Muscle of back (tissue), 11 donors: ENCODE measurements around the gene COL5A3. TPM values are rescaled to one million over a fixed set of nuclear protein-coding genes. Genes with fewer than 3 reads are reported as not detected.
A peak's percentile ranks its signal among the peaks of the same experiment; 100 is the strongest.
"Not testable (repeated sequence)": the region's sequence is repeated elsewhere in the genome, so short reads cannot be mapped to it uniquely, and the experiment has no call there.

Source experiments
- DNase-seq, 3 donors: peaks; one replicate each; pipeline versions ENCODE4 v3.0.0 to v3.0.0-alpha.2; 2013
- polyA plus RNA-seq, 10 donors: library from polyadenylated mRNA; unstranded; fragments of 120-200 nt; gene quantifications; one replicate each; pipeline ENCODE4 v1.2.1, GENCODE V29; 2013; ENCODE audit not compliant: insufficient read length in 10 of 10

The COL5A3 gene
- polyA plus RNA-seq, 10 donors: 55.3 to 119 (median 78.8) TPM

DNA sequence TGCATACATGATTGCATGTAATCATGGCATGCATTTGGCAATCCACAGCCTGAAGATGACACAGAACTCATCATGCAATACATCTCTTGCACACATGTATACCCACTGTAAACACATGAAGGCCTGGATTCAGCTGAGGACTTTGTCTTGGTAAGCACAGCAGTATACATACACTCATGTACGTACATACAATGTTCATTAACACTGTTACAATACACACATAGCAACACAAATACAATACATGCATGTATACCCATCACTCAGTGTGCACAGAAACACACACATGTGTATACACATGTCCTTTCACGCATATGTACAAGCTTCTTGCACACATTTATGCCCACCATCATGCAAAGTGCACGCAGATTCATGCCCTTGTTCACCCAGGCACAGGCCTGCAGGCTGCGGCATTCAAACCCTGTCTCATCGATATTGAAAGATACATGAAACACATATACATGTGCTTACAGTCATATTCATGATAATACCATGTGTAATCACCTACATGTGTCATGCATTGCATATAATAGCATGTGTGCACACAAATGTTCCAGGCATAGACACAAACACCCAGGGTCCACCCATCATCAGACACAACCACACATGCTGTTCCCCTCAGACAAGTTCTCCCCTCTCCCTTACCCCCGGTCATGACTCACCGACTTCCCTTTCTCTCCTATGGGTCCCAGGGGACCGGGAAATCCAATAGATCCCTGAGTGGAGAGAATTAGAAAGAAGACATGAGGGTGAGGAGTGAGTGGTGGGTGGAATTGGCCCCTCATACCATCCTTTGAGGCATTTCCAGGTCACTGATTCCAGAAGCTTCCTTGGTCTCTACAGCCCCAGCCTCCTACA, 28.7 kb downstream of the COL5A3 start:
- DNase-seq: no peak

DNA sequence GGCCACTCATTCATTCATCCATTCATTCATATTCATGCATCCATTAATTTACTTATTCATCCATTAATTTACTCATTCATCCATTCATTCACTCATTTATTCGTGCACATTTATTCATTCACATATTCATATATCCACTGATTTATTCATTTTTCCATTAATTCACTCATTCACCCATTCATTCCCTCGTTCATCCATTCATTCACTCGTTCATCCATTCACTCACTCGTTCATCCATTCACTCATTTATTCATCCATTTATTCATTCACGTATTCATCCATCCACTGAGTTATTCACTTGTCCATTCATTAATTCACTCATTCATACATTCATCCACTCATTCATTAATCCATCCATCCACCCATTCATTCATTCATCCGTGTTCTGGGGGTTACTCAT, 38.2 kb downstream of the COL5A3 start:
- DNase-seq: no peak

DNA sequence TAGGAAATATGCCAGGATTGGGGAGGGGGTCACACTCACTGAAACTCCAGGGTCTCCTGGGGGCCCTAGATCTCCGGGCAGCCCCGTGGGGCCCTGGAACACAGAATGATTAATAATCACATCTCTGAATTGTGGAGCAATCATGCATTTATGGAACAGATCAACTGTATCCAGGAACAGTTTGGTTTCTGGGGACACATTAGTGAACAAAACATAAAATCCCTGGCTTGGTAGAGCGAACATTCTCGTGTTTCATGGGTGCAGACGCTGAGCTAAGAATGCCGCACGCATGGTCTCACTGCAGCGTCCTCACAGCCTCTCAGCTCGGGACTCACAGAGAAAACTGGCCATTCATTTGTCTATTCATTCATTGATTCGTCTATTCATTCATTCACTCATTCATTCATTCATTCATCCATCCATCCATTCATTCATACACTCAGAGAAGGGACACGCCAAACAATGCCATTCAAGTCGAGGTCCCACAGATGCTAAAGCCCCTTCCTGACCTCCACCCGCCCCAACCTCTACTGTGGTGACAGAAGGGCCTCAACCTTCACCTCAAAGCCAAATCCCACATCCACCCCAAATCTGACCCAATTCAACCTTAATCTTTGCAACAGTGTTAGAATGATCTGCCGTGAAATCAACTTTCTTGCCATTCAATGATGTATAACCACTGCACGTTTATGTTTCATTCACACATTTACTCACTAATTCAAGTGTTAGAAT, 39.0 kb downstream of the COL5A3 start:
- DNase-seq: peak in 1 of 3 donors; percentile 75

DNA sequence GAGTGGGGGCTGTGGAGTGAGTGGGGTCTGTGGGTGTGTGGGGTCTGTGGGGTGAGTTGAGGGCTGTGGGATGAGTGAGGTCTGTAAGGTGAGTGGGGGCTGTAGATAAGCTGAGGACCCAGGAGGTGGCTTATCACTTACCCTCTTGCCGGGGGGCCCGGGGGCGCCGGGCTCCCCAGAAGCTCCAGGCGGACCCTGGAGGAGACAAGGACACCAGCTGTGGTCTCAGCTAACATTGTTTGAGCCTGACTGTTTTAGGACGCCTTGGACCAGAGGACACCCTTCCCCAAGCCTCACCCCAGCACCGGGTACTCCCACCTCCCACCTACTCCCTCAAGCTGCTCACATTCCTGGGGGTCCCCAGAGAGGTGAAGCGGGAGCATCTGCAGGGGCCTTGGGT, 39.8 kb downstream of the COL5A3 start:
- DNase-seq: no peak

DNA sequence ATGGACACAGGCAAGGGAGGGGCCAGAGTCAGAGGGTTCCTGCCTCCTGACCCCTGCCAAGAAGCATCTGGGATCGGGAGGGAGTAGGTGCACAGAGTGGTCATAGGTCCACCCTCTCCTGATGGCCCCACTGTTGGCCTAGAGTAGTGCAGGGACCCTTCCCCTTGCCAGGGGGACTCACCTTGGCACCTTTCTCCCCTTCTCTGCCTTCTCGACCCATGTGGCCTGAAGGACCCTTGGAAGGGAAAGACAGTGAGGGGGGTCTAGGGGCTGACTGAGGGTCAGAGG, 40.7 kb downstream of the COL5A3 start:
- DNase-seq: no peak

DNA sequence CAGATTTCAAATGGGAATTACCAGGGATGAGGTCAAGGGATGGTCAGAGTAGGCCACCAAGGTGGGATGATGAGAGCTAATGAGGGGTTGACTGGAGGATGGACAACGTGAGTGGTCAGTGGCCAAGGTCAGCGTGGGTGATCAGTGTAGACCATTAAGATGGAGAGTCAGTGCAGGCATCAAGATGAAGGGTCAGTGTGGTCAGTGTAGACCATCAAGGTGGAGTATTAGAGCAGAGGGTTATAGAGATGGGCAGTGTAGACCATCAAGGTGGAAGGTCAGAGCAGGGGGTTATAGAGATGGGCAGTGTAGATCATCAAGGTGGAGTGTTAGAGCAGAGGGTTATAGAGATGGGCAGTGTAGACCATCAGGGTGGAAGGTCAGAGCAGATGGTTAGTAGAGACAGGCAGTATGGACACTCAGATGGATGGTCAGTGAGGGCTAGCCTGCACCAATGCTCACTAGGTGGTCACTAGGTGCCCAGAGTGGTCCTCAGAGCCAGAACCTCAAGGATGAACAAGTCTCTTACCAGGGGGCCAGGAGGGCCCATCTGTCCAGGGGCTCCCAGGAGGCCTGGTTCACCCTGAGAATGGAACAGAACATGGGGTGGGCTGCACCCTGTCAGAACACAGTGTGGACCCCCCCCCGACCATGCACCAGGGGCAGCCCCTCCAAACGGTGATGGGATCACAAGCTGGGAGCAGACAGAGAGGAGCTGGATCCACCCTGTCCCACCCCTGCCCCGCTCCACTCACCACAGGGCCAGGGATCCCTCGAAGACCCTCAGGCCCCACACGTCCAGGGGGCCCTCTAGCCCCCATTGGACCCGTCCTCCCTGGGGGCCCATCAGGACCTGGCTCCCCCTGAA, 41.2 kb downstream of the COL5A3 start:
- no peak for DNase-seq

DNA sequence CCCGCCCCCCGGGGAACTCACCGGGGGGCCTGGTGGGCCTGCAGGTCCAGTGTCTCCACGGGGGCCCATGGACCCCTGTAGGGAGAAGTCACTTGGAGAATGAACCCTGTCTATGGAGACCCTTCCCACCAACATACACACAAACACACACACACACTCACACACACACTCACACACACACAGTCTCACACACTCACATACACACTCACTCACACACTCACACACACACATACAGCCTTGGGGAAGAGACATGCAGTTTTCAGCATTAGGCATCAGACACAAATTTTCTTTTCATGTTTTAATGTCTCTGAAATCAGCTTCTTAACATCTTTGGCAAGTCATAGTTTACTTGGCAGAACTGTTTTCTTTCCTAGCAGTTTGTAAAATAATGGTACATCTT, 43.0 kb downstream of the COL5A3 start:
- DNase-seq: peak in 1 of 3 donors; percentile 32

DNA sequence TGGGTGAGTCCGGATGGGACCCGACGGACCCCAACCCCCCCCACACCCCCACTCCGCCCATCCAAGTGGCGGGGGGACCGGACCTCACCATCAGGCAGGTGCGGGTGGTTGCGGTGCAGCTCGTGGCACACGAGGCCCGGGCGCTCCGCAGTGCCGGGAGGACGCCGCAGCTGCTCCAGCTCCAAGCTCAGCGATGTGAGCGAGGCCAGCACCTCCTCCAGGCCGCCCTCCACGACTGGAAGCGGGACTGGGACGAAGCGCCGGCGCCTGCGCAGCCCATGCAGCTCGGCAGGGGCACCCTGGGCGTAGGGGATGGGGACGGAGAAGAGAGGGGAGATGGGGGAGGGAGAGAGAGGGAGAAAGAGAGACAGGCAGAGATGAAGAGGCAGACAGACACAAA, 43.9 kb downstream of the COL5A3 start:
- no peak for DNase-seq

DNA sequence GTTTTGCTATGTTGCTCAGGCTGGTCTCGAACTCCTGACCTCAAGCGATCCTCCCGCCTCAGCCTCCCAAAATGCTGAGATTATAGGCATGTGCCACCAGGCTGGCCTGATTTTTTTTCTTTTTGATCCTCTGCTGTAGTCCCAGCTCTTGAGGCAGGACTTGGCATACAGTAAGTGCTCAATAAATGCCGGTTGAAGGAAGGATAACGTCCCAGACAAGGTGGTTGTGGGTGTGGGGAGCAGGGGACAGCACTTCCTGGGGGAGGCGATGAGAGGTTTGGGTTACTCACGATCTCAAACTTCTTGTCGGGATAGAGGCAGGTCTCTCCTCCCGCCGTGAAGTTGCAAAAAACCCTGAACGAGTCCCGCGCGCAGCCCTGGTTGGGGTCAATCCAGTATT, 44.3 kb downstream of the COL5A3 start:
- DNase-seq: no peak

DNA sequence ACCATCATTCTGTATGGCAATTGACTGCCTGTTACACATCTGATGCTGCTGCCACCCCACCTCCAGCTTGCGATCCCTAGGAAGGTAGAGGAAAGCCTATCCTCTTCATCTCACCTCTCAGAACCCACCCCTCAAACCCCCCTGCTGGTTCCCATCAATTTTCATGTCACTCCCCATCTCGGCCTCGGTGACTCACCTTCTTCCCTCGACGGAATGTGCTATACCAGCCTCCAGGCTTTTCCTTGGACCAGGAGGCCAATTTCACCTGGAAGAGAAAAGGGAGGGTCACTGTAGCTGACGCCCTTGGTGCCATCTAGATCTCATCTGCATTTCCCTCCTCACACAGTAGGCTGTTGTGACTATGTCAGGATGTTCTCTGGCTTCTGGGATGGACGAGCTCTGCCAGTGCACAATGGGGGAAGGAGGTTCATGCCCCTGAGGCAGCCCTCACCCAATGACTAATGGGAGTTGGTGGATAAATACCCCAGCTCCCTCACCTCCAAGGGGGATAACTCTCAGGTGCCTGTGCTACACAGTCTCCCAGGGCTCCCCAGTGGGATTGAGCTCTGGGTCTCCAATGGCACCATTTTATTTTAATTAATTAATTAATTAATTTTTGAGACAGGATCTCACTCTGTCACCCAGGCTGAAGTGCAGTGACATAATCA, 47.5 kb downstream of the COL5A3 start:
- no peak for DNase-seq

DNA sequence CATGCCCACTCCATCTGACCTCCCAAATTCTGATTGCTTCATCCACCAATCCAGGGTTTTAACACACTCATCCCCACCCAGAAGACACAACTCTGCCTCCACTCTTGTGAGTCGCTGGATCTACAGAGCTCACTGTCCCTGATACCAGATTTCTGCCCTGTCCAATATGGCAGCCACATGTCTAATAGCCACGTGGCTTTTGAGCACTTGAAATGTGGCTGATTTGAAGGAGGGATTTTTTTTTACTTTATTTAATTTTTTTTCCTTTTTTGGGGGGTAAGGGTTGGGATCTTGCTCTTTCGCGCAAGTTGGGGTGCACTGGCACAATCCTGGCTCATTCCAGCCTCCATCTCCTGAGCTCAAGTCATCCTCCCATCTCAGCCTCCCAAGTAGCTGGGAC, 49.2 kb downstream of the COL5A3 start:
- DNase-seq: no peak

DNA sequence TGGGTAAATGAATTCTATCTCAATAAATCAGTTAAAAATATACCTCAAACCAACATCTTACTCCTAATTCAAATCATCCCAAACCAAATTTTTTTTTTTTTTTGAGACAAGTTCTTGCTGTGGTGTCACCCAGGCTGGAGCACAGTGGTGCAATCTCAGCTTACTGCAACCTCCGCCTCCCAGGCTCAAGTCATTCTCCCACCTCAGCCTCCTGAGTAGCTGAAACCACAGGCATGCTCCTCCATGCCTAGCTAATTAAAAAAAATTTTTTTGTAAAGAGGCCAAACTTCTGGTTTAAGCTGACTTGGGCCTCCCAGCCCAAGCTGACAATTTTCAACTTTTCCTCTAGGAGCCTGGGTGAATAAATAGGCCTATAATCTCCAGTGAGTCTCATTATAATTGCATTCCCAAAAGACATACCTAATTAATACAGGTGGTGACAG, 51.9 kb downstream of the COL5A3 start:
- peak in 1 of 3 donors; percentile 83 for DNase-seq

DNA sequence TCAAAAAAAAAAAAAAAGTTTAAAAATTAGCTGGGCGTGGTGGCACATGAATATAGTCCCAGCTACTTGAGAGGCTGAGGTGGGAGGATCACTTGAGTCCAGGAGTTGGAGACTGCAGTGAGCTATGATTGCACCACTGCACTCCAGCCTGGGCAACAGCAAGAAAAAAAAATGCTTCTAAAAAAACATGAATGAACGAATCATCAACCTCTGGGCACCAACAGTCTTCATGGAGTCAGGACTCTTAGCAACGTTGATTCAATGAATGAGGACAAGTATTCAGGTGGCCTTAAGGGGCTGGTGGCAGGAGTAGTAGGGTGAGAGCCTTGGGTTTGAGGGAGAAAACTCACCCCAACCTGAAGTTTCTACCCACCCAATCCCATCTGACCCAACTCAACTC, 53.3 kb downstream of the COL5A3 start:
- no peak for DNase-seq

DNA sequence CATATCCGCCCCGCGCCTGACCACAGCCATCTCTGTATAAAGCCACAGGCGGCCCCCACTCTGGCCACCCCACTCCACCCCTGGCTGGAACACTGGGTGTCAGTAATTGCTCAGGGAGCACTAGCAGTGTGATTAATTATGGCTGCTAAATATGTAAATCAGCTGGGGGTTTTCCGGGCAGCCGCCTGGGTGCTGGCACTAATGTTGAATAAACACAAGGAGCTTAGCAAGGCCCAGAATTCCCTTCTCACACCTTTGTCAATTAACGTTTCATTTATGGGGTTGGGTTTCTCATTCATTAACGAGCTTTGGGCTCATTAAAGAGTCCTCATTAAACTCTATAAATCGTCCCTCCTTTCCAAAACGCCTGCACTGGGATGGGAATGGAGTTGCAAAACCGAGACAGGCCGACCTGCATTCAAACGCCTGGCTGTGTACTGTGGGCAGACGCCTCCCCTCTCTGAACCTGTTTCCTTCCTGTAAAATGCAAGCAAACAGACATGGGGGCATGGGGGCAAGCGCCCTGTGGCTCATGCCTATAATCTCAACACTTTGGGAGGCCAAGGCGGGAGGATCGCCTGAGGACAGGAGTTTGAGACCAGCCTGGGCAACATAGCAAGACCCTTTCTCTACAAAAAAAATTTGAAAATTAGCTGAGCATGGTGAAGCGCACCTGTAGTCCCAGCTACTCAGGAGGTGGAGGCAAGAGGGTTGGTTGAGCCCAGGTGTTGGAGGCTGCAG, 56.3 kb downstream of the COL5A3 start:
- no peak for DNase-seq

DNA sequence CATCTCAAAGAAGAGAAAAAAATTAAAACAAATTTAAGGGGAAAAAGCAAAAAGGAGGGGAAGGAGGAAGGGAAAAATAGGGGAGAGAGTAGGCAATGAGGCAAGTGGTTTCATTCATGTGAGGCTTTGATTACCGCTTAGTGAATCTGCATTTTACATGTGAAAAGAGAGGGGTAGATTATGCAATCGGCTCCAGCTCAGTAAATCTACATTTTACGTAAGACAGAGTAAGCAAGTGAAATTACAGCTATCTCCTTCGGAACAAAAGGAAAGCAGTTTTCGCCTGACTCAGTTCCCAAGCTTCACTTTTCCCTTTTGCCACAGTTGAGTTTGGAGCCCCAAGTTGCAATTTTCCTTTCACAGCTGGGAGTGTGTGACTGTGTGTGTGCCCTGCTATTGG, 58.0 kb downstream of the COL5A3 start:
- DNase-seq: no peak

DNA sequence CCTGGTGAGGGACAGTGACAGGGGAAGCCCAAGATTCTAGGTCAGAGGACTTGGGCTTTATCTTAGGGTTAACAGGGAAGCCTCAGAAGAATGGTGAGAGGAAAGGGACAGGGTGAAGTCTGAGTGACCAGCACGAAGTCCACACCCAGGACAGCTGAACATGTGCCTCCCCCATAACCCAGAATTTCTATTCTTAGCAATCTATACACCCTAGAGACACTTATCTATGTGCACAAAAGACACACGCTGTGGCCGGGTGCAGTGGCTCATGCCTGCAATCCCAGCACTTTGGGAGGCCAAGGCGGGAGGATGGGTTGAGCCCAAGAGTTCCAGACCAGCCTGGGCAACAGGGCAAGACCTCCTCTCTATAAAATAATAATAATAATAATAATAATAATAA, 62.9 kb downstream of the COL5A3 start:
- peak in 1 of 3 donors; percentile 20 for DNase-seq

DNA sequence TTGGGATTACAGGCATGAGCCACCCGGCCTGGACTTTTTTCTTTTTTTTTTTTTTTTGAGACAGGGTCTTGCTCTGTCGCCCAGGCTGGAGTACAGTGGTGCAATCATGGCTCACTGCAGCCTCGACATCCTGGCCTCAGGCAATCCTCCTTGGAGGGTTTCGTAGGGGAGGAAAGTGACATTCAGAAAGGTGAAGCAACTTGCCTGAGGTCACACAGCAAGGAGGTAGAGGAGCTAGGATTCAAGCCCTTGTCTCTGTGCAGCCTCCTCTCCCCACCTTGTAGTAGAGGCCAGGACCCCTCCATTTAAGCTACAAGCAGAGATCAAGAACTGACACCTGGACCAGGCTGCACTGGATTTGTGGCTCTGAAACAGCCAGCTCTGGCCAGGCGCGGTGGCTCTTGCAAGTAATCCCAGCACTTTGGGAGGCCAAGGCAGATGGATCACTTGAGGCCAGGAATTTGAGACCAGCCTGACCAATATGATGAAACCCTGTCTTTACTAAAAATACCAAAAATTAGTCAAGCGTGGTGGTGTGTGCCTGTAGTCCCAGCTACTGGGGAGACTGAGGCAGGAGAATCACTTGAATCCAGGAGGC, 63.7 kb downstream of the COL5A3 start:
- DNase-seq: not testable (repeated sequence)

DNA sequence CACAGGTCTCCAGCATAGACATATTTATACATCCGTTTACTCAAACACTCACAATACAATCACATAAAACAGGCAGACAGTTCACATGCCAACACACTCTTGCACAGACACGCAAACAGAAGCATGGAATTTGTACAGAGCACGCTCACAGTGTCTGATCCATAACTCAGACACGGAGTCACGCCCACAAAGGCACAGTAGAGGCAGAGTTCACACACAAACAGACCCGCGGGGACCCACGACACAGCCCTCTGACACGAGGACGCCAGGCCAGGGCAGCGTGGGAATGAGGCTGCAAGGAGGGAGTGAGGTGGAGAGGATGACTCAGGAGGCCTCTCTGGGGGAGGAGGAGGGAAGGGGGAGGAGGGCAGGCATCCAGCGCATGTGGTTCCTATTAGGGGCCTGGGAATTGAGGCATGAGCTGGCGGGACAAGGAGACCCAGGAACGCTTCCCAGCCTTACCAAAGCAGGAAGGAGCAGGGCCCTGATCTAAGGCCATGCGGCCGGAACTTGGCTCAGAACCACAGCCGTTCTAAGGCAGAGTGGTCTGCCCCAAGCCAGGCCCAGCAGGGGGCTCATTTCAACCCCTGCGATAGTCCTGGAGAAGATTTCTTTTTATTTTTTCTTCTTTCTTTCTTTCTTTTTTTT, 64.9 kb downstream of the COL5A3 start:
- peak; percentile 96 to 98 (median 98) for DNase-seq

DNA sequence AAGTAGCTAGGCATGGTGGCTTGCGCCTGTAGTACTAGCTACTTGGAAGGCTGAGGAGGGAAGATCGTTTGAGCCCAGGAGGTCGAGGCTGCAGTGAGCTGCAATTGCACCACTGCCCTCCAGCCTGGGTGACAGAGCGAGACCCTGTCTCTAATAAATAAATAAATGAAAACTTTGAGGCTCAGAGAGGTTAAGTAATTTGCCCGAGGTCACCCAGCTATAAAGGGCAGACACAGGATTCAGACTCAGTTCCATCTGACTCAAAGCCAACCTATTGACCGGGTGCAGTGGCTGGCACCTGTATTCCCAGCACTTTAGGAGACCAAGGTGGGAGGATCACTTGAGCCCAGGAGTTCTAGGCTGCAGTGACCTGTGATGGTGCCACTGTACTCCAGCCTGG, 66.6 kb downstream of the COL5A3 start:
- DNase-seq: no peak

DNA sequence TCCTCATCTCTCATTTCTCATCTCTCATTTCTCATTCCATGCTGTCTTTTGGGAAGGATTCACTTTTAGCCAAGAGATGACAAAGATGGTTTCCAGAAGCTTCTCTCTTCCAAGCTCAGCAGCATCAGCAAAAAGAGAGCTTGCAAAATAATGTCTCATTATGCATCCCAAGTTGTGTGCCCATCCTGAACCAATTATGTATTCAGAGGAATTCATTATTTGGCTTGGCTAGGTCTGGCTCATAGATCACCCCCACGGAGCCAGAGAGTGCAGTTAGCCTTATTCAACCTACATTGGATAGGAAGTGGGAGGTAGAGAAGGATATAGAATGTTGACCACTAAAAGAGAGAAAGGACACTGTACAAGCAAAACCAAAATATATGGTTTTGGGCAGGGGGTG, 68.6 kb downstream of the COL5A3 start:
- no peak for DNase-seq
